NCI-H2081 (cell line): Measurements from ENCODE around the gene GARRE1.
A peak's percentile ranks its signal among the peaks of the same experiment; 100 is the strongest.
"Not testable (repeated sequence)": the region's sequence is repeated elsewhere in the genome, so short reads cannot be mapped to it uniquely, and the experiment has no call there.

Experiments used
- DNase-seq, 2 experiments: peaks; one replicate each; lab custom pipeline; 2025; lab: John Stamatoyannopoulos, UW

The GARRE1 gene

DNA sequence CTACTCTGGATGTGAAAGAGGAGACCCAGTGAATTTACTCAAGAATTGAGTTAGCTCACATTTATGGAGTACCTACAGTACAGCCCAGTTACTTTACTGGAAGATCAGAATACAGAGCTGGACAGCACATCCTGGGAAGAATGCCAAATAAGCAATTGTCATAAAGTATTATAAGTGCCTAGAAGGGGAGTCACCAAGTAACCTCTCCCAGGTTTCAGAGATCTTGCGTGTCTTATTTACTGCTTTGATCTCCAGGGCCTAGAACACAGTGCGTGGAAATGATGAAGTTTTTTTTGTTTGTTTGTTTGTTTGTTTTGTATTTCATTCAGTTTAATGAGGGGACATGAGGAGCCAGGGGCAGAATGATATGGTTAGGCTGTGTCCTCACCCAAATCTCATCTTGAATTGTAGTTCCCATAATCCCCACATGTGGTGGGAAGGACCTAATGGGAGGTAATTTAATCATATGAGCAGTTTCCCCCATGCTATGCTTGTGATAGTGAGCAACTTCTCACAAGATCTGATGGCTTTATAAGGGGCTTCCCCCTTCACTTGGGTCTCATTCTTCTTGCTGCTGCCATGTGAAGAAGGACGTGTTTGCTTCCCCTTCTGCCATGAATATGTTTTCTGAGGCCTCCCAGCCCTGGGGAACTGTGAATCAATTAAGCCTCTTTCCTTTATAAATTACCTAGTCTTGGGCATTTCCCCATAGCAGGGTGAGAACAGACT, 5.2 kb downstream of the GARRE1 start:
- DNase-seq = no peak

DNA sequence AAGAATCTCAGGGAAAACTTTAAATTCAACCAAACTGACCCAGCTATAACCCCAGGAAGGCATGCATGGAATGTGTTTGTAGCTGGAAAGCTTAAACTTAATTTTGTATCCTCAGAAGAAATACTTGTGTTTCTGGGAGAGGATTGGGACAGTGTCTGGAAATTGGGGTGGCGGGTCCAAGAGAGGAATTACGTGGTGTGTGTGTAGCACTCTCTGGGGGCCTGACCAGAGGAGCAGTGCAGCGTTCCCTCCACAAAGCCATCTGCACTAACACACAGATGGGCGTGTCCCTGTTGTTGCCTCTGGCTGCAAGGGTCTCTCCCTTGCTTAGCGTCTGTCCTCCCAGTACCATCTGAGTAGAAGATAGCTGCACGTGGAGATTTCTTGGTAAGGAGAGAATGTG, 6.4 kb downstream of the GARRE1 start:
- DNase-seq = no peak

DNA sequence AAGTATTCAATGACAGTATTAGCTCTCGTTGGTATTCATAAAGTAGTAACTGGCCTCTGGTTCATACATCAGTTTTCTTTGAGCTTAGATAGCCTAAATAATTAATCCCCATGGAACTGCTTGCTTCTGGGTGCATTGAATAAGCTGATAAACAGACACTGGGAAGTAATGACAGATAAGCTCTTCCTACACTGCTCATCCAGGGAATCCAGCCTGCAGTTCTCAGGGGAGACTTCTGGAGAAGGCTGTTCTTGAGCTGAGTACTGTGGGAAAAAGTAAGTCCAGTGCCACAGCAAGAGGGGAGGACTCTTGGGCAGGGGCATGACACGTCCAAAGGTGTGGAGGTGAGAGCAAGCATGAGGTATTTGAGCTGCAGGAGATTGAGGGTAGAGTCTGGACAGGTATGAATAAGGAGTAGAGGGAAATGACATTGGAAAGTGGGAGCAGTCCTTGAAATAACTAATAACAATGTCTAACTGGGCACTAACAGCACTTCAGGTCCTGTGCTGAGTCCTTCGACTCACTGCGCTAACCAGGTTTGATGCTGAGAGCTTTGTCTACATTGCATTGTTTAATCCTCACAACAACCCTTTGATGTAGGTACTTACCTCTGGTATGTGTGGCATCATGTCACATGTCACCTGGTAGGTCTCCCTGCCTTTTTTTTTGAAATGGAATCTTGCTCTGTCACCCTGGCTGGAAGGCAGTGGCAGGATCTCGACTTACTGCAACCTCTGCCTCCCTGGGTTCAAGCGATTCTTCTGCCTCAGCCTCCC, 7.2 kb downstream of the GARRE1 start:
- no peak for DNase-seq

DNA sequence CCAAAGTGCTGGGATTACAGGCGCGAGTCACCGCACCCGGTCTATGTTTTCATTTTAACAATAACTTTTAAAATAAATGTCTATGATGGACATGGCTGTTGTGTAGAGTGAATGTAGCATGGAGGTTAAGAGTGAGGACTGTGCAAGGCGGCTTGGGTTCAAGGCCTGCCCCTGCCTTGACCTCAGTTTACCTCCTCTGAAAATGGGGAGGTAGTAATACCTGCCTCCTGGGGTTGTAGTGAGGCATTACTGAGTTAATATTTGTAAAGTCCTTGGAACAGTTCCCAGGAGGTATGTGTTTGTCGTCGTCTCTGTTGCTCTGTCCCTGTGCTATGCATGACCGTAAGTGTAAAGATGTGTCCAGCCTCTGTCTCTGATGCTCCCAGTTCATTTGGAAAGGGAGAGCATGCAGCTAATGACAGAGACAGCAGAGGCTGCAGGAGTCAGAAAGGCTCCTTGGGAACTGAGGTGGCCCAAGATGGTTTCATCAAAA, 9.4 kb downstream of the GARRE1 start:
- no peak for DNase-seq

DNA sequence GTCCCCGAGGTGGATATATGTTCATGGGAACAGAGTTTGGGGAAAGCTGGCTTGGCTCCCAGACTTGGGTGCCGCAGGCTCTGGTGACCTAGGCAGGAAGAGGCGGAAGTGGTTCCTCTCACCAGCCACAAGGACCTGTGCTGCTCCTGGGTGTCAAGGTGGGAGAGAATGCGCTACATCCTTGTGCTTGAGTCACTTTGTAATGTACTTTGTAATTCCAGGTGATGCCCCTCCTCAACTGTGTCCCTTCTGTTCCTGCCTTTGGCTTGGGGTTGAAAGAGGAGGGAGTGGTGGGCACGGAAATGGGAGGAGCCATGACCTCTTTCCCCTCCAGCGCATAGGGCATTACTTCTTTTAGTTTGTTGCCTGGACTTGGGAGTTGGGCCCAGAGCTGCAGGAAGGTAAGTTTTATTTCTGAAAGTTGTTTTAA, 10.9 kb downstream of the GARRE1 start:
- DNase-seq = no peak

DNA sequence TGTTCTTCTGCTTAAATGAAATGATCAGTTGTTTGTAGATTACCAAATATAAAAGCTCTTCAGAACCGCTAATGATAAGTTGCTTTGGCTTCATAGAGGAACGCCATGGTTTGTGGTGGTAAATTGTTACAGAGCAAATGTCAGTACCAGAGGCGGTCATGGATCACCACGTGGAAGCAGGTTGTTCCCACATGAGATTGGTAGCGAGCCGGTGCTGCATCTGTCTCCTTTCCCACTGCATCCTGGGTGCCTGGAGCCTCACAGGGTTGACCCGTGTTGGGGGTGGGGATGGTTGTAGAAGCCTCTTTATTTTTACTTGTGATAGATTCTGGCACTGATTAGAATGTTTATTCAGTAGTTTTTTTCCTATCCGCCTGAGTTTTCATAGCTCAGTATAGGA, 14.7 kb downstream of the GARRE1 start:
- DNase-seq = no peak

DNA sequence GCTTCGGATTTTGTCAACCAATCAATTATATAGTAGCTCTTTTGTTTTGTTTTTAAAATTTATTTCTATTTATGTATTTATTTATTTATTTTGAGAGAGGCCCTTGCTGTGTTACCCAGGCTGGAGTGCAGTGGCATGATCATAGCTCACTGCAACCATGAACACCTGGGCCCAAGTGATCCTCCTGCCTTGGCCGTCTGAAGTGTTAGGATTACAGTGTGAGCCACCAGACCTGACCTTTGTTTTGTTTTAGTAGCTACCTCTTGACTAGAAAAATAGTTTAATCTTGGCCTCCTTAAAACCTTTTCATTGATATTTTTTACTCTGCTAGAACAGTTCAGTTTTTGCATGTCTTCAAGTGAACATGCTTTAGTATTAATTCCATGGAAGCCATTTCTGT, 15.1 kb downstream of the GARRE1 start:
- DNase-seq = no peak

DNA sequence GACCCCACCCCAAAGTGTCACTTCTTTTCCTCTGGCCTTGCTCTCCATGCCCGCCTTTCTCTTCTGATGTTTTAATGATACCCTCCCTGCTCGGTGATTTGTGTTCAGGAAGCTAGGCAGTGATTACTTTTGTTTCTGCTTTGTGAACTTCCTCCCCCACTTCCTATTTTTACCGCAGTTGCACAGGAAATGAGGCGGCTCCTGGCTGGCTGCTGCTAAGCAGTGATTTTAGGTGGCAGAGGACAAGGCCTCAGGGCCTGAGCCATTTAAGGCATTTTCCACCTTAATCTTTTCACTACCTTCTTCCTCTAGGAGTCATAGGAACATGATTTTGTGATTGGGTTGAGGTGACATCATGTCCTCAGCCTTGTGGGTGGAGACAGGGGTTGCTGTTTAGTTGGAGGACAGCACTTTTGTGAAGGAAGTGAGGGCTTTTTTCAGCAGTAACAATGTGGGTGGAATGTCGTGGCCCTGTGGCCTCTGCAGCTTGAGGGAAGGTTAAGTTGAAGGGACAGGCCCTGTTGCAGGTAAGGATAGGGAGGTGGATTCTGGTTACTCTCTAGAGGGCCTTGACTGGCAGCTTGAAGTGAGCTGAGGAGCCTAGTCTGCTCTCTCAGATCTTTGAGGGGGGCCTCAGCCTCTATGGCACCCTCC, 15.7 kb downstream of the GARRE1 start:
- DNase-seq = peak in 1 of 2 experiments; percentile 50

DNA sequence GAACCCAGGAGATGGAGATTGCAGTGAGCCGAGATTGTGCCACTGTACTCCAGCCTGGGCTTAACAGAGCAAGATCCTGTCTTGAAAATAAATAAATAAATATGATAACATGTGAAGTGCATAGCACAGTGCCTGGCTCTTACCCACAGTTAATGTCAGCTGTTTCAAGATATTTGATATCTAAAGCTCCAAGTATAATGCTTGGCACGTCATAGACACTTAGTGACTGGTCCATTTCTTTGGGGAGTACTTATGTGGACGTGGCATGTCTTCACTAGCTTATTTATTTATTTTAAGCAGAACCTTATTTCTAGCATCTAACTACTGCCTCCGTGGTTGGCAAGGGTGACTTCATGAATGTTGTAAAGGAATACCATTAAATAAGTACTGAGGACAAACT, 18.8 kb downstream of the GARRE1 start:
- DNase-seq = no peak

DNA sequence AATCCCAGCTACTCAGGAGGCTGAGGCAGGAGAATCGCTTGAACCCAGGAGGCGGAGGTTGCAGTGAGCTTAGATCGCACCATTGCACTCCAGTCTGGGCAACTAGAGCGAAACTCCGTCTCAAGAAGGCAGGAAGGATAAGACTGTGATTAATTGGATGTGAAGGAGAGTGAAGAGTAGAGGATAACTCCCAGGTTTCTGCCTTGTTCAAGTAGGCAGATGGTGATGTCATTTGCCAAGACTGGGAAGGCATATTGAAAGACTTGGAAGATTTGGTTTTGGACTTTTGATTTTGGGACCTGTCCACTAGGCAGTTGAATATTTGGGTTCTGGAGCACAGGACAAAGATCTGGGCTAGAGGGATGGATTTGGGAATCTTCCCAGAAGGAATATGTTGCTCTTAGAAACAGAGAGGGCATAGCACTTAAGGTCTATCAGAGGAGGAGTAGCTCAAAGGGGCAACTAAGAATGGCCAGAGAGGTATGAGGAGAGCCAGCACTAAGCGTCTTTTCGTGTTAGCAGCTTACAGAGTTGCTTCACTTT, 20.0 kb downstream of the GARRE1 start:
- DNase-seq = no peak

DNA sequence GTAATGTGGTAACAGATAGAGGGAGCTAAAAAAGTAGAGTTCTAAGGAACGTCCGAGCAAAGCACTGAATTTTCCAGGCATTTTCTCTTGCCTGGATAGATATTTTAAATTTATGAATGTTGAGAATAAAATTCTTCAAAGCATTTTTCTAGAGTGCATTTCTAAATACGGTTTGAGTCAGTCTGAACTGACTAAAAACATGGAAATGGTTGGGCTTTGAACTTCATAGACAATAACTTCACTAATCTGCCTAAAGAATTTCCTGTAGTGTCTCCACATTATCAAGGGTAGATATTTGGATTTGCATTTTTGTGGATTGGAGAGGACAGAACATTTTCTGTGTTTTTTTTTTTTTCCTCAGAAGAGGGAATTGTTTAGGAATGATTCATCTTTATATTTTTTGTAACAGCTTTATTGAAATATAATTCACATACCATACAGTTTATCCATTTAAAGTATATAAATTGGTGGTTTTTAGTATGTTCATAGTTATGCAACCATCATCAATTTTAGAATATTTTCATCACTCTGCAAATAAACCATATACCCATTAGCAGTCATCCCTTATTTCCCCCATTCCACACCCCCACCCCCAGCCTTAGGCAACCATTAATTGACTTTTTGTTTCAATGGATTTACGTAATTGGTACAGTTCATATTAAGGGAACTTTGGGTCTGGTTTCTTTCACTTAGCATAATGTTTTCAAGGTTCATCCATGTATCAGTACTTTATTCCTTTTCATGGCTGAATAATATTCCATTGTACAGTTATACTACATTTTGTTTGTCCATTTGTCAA, 20.7 kb downstream of the GARRE1 start:
- DNase-seq = no peak

DNA sequence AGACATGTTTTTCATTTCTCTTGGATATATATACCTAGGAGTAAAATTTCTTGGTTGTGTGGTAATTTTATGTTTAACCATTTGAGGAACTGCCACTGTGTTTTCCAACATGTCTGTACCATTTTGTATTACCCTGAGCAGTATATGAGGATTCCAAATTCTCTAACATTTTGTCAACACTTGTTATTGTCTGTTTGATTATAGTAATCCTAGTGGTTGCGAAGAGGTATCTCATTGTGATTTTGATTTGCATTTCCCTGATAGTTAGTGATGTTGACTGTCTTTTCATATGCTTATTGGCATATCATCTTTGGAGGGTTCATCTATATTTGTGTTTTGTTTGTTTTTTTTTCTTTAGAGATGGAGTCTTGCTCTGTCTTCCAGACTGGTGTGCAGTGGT, 21.4 kb downstream of the GARRE1 start:
- no peak for DNase-seq

DNA sequence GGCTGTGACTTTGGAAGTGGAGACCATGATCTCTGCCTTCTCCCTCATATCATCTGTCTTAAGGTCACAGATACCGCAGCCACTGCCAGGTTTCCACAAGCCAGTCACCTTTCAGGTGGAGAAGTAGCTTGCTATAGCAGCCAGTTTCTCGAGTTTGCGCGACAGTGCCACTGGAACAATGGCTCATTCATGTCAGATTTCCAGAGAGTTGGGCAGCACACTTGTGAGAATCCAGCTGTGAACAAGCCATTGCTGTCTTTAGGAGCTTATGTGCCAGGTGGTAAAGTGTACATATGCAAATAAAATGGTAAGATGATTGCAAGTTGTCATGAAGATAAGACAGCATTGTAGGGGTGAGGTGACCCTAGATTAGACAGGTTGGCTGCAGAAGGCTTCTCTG, 22.3 kb downstream of the GARRE1 start:
- DNase-seq = no peak

DNA sequence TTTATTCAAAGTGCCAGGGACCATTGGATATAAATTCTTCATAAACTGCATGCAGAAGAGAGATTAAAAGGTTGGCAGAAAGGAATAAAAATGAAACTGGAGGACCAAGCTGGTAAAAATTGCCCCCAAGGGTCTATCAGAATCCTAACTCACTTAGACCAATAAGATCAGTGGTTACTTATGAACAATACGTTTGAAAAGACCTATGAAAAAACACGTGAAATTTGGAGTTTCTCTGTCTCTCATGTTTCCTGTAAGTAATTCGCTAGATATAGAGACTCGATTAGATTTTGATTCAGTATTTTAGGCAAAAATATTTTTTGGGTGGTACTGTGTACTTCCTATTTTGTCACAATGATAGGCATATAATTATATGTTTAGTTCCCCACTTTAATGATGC, 22.9 kb downstream of the GARRE1 start:
- DNase-seq = no peak

DNA sequence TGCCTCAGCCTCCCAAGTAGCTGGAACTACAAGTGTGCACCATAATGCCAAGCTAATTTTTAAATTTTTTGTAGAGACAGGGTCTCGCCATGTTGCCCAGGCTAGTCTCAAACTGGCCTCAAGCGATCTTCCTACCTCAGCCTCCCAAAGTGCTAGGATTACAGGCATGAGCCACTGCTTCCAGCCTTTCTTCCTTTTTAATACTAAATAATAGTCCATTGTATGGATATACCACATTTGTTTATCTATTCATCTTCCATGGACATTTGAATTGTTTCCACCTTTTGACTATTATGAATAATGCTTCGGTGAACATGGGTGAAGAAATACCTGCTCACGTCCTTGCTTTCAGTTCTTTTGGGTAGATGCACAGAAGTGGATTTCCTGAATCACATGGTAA, 24.4 kb downstream of the GARRE1 start:
- no peak for DNase-seq

DNA sequence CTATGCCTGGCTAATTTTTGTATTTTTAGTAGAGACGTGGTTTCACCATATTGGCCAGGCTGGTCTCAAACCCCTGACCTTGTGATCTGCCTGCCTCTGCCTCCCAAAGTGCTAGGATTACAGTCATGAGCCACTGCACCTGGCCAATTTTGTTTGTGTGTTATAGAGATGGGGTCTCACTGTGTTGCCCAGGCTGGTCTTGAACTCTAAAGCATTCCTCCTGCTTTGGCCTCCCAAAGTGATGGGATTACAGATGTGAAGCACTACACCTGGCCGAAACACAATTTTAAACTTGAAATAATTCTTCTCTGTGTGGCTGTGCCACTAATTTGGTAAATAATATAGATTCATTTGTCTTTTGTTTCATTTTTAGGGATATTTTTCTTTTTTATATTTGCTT, 27.1 kb downstream of the GARRE1 start:
- not testable (repeated sequence) for DNase-seq

DNA sequence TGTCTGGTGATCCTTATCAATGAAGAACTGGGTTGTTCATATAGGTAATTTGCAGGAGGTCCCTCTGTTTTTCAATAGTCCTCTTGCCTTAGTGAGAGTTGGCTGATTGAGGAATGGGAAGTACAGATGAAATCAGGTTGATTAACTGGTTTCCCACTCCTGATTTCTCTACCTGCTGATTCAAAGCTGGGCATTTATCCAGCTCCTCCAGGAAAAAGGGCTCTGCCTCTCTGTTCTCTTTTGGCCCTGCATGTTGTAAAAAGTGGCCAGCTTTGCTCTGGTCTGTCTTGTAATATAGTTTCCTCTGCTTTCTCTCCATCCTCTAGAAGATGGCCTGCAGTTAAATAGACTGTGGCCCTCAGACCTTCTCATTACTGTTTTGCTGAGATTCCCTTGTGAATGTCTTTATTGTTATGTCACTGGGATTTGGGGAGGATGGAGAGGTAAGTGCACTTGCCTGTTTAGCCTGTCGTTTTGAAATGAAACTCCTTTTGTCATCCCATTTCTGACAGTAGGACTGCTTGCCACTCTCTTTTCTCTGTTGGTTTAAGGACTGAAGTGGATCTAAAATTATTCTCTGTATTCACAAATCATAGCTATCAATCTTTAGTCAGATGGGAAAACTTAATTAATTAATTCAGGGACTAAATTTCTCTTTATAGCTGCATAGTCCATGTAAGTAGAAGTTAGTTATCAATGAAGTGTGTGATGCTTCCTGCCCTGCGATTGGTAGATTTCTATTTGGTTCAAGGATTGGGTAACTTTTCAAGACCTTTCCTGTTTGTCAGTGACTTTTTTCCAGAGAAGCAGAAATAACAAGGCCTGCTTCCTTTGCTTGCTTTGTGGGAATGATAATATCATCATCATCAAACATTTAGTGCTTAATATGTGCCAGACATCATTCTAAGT, 28.5 kb downstream of the GARRE1 start:
- no peak for DNase-seq

DNA sequence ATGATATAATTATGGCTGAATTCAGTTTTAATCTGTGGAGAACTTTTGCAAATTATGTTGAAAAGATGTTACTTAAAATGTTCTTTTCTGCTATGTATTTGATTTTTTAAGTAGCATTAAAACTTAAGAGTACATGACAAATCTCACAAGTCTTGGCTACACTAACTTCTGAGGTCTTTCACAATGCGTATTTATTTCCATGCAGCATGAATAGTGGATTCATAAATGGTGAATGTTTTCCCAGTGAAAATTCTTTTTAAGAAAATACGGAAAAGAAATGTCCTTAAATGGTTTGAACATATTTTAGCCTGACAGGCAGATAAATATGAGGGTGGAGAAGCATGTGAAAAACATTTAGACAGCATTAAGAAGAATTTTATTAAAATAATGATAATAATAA, 30.2 kb downstream of the GARRE1 start:
- DNase-seq = no peak

DNA sequence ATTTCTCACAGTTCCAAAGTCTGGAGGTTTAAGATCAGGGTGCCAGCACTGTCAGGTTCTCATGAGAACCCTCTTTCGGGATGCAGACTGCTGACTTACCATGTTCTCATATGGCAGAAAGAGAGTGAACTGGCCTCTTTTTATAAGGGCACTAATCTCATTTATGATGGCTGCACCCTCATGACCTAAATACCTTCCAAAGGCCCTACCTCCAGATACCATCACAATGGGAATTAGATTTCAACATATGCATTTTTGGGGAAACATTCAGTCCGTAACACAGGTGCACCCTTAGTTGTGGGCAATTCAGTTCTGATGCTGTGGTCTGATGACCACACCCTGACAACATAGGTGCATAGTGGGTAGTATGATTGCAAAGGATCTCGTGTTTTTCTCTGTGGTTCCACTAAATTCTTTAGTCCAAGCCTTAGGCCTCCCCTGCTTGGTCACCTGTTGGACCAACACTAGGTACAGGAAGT, 33.3 kb downstream of the GARRE1 start:
- DNase-seq = no peak

DNA sequence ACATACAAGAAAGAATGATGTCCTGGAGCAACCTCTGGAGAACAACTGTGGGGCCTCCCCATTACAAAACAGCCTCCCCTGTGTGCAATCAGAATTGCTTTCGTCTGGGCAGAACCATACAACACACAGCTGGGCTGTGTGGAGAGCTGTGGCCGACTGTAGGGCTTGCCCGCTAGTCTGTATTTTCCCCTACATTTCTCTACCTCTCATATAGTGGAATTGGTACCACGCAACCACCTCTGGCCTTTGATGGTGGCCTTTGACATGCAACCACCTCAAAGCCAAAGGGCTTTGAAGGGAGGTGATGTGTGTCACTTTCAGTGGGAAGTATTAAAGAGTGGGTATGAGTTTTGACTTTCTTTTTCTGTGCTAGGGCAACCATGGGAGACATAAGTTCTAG, 34.0 kb downstream of the GARRE1 start:
- no peak for DNase-seq

DNA sequence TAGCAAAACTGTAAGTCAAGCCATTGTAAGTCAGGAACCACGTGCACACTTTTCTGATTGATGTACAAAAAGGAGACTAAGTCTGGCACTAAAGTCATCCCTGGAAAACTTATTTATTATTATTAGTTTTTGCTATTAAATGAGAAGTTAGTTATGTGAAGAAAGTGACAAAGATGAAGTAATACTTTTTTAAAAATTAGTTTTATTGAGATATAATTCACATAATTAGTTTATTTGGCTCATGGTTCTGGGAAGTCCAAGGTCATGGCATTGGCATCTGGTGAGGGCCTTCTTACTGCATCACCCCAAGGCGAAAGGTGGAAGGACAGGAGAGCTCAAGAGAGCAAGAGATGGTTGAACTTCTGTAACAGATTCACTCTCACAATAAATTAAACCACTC, 36.9 kb downstream of the GARRE1 start:
- no peak for DNase-seq
